ENCODE results near the gene TLX2.
A peak's percentile ranks its signal among the peaks of the same experiment; 100 is the strongest.

Gene TLX2

GRCh38 chr2:74544634-74545033 is 30.4 kb downstream of the TLX2 start:
- no peak for DNase-seq (ENCODE audit: low read depth)
- no peak overlapping the region for H3K4me3 ChIP-seq (ENCODE audit: control insufficient read depth, low read depth, low read length)
- TF ChIP-seq CTCF (conservative IDR thresholded peaks at IDR 0.05; ENCODE audit: control insufficient read depth, insufficient read depth, low read depth, low read length): peak; percentile 10

- no peak overlapping the region for H3K4me3 ChIP-seq (ENCODE audit: control insufficient read depth, low read depth, low read length)
- no peak for TF ChIP-seq CTCF (conservative IDR thresholded peaks at IDR 0.05; ENCODE audit: control insufficient read depth, insufficient read depth, low read depth, low read length)
- DNase-seq (ENCODE audit: low read depth): no peak
Measured at GRCh38 chr2:74546004-74546403, 31.8 kb downstream of the TLX2 start.

- no peak for DNase-seq (ENCODE audit: low read depth)
- peak overlapping the region; percentile 48 for H3K4me3 ChIP-seq (ENCODE audit: control insufficient read depth, low read depth, low read length)
- no peak for TF ChIP-seq CTCF (conservative IDR thresholded peaks at IDR 0.05; ENCODE audit: control insufficient read depth, insufficient read depth, low read depth, low read length)
Measured at GRCh38 chr2:74548285-74548899, 34.1 kb downstream of the TLX2 start.

GRCh38 chr2:74548900-74549826 is 34.9 kb downstream of the TLX2 start:
- DNase-seq (ENCODE audit: low read depth): peak; percentile 62
- TF ChIP-seq CTCF (conservative IDR thresholded peaks at IDR 0.05; ENCODE audit: control insufficient read depth, insufficient read depth, low read depth, low read length): no peak
- peak overlapping the region; percentile 63 for H3K4me3 ChIP-seq (ENCODE audit: control insufficient read depth, low read depth, low read length)

- no peak for DNase-seq (ENCODE audit: low read depth)
- no peak overlapping the region for H3K4me3 ChIP-seq (ENCODE audit: control insufficient read depth, low read depth, low read length)
- TF ChIP-seq CTCF (conservative IDR thresholded peaks at IDR 0.05; ENCODE audit: control insufficient read depth, insufficient read depth, low read depth, low read length): no peak
Measured at GRCh38 chr2:74550231-74550630, 36.0 kb downstream of the TLX2 start.

GRCh38 chr2:74551530-74551929 is 37.3 kb downstream of the TLX2 start:
- DNase-seq (ENCODE audit: low read depth): no peak
- H3K4me3 ChIP-seq (ENCODE audit: control insufficient read depth, low read depth, low read length): no peak overlapping the region
- TF ChIP-seq CTCF (conservative IDR thresholded peaks at IDR 0.05; ENCODE audit: control insufficient read depth, insufficient read depth, low read depth, low read length): no peak
